HT-29 (cell line): ENCODE measurements around the gene CACNB4. TPM values are rescaled to one million over a fixed set of nuclear protein-coding genes. Genes with fewer than 3 reads are reported as not detected.

Experiments used
- DNase-seq: peaks from one replicate; pipeline ENCODE4 v3.0.0-alpha.2; 2015; ENCODE audit warnings: low spot score
- total RNA-seq: library from RNA; depleted of rRNA; stranded (reverse); fragments of >200 nt; shearing (Covaris generic); gene quantifications from 2 replicates; pipeline ENCODE4 v1.2.3, GENCODE V29; 2014

CACNB4 gene
- total RNA-seq, 1 experiment from 2014 or later, result 0.13 TPM

DNA sequence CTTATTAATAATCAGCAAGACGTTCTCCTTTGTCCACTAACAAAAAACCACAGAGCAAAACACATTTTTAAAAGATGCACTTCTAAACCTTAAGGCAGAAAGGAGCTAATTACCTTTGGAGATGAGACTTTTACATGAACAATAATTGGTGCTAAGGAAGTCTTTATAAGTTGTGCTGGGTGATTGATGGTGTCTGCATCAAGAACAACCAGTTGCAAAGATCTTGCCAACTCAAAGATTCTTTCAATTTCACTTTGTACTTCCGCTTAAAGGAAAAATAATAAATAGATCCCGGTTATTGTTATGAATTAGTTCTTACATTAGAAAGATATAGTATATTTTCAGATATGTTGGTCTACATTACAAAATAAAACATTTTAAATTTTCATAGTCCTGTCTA is 243.7 kb downstream of the CACNB4 start:
- DNase-seq, result no peak

DNA sequence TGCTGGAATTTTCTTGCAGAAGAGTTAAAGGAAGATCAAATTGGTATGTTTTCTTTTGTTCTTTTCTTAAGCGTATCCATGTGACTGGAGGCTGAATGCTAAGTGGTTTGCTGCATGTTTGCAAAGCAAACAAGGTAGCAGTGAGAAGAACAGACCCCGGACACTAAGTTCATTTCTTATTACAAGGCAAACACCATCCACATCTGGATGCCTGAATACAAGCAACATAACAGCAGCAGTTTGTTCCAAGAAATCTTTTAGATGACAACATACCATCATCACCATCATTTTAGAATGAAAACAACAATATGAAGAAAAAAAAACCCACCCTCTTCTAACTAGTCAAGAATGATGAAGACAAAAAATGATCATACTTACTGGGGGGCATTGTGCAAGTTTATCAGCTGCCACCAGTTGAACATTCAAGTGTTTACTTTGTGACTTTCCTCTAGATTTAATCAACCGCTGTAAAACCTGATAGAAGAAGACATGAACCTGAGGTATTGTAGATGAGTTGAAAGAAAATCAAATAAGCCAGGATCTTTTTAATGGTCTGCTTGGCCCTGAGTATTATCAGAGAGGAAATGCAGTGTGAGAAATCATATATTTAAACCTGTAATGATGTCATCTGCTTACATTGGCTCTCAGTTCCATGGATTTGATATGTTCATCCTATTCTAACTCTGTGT is 245.6 kb downstream of the CACNB4 start:
- no peak for DNase-seq

DNA sequence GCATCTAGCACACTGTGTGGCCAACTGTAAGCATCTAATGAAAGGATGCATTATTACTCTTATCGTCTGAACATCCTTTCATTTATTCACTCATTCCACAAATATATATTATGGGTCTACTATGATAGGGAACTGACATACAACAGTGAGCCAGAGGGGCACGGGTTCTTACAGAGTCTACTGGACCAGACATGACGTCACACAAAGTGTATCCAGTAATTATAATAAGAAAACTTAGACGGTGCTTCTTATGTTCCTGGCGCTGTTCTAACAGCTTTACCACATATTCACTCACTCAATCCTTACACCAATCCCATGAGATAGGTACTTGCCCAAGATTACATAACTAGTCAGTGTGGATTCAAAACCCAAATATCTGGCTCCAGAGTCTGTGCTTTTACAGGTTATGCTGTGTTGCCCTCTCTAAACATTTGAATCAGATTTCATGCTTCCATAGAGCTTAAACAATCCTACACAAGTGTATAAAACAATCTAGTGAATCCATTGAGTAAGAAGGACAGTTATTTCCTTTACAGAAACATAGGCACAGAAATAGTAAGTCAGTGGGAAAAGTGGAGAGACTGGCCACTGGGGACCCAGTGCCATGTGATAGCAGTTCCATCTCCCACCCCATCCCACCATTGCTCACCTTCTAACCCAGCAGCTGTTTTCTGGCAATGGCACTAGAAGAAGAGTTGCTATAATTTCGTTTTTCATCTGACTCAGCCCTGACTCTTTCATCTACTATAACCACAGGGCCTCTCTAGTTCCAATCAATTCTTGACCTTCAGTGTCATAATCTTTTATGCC is 246.4 kb downstream of the CACNB4 start:
- DNase-seq, result no peak

DNA sequence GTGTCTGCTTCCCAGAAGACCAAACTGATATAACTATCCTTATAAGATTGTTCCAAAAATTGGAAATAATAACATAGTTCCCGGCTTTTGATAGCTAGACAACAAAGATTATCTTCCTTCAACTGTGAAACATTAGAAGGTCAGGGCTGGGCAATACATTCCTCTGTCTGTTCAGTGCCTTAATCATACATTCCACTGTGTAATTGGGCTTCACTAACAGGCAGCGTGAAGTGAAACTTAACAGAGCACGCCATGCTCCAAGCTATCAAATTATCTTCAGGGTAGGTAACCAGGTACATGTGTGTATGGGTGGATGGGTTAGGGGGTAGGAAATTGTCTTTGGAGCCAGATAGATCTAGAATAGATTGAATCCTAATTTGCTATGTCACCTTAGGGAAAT is 247.1 kb downstream of the CACNB4 start:
- DNase-seq, result no peak

DNA sequence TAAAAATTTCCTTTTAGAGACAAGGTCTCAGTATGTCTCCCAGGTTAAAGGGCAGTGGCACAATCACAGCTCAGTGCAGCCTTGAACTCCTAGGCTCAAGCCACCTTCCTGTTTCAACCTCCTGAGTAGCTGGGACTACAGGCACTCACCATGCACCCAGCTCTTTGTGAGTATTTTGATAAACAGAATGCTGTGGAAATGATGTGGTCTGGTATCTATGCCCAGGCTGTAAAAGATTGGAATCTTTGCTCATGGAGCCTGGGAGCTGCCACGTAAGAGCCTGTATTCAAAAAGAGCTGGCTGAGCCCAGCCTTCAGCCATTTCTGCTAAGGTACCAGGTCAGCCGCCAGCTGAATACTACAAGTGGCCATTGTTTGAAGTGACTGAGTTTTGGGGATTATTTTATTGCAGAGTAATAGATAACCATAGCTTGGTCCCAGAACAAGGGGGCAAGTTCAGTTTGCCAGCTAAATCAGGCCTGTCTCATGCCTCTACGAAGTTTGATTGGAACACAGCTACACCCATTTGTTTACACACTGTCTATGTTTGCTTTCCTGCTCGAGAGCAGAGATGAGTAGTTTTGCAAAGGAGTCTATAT is 249.3 kb downstream of the CACNB4 start:
- peak; percentile 14 for DNase-seq

DNA sequence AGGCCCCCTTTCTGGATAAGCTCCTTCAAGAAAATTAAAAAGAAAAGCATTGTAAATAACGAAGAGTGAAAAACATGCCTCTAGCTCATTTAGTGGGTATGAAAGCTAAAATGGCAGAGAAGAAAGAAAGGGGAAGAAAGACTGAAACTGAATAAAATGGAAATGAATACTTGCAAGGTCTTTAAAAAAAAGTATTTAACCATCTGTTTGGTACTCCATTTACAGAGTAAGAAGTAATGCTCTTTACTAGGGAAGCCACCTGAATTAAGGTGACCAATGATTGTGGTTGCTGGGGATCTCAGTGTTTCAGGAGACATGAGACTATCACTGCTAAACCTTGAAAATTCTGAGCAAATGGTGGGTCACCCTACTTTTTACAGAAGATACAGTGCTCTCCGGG is 253.0 kb downstream of the CACNB4 start:
- DNase-seq, result no peak

DNA sequence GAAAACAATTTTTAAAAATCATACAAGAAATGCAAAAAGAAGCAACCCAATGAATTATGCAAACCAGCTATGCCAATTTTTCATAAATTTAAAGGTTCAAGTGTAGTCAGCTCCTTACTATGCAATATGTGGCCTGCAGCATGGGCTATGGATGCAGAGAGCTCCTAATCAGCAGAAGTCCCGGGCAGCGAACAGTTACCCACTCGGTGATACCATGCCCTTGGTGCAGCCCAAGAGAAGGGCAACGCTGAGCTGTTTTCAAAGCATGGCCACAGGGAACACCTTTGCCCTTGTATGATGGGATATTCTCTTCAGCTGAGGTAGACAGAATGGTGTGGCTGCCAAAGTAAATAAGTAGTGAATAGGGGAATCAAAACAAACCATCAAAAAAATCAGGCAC is 253.4 kb downstream of the CACNB4 start:
- no peak for DNase-seq

DNA sequence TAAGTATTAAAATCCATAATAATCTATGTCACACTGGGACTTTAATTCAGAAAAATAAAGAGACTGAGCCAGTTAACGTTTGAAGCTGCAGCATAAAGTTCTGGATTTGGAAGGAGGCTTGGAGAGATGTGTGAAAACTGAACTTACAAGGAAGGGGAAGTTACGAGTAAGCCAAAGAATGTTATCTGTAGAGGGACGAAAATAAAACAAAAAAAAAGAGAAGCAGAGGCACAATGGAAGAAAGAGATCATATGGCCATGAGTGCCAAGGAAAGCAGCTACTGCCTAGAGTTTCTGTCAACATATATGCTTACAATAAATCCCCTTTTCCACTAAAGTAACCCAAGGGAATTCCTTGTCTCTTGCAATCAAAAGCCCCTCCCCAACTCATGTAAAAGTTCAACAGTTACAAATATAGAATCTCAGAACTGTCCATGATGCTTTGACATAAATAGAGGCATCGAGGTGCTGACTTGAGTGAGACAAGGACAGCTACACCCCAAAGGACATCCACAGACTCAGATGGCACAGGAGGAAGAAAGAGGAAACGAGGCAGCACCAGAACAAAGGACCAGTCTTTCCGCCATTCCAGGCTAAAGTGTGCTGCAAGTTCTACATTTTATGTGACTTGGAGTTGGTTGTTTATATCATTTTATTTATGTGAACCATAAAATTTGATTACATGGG is 254.5 kb downstream of the CACNB4 start:
- no peak for DNase-seq

DNA sequence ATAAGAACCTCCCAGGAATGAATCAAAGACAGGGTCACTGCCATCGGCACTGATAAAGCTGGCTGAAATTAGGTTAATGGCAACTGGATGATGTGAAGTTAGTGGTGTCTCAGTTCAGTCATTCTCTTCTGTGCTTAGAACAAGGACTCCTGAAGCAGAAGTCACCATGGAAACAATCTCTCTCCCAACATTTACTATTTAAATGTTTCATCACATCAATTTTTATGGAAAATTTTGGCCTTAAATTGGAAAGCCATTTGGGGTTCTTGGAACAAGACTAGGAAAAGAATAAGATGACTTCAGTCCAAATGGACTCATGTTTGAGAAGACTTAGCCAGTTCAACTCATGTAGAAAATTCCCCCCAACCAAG is 255.2 kb downstream of the CACNB4 start:
- no peak for DNase-seq

DNA sequence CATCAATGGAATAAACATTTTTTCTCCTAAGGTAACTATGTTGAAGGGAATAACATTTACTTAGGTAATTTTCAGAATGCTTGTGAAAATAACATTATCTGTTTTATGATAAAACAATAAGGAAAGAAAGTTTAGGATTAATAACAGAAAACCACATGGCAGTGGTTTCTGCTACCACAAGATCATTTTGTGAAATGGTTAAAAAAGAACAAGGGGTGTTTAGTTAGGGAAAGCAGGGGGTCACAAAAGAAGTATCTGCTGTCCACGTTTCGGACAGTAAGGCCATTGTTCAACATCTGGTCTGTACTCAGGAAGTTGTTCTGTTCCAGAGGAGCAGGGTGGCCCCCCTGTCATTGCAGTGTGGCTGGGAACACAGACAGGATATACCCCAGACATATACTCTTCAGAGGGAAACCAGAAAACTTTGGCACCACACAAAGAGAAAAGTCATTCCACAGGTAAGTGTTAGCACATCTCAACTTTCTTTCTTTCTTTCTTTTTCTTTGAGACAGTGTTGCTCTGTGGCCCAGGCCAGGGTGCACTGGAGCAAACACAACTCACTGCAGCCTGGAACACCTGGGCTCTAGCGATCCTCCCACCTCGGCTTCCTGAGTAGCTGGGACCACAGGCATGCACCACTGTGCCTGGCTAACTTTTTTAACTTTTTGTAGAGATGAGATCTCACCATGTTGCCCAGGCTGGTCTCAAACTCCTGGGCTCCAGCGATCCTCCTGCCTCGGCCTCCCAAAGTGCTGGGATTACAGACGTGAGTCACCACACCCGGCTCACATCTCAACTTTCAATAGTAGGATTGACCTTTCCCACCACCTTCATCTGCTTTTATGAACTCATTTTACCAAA is 255.8 kb downstream of the CACNB4 start:
- DNase-seq, result no peak

DNA sequence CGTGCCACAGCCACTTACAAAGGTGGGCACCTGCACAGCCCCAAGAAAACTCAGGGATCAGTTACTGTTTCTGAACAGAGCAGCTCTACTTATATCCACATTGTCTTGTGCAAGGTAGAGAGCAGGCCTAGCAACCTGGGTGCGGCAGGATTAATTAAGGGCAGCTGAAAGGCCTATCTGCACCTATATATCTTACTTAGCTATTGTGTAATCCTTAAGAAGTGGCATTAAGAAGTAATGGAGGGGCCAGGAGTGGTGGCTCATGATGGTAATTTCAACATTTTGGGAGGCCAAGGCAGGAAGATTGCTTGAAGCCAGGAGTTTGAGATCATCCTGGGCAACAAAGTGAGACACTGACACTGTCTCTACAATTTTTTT is 257.8 kb downstream of the CACNB4 start:
- no peak for DNase-seq

DNA sequence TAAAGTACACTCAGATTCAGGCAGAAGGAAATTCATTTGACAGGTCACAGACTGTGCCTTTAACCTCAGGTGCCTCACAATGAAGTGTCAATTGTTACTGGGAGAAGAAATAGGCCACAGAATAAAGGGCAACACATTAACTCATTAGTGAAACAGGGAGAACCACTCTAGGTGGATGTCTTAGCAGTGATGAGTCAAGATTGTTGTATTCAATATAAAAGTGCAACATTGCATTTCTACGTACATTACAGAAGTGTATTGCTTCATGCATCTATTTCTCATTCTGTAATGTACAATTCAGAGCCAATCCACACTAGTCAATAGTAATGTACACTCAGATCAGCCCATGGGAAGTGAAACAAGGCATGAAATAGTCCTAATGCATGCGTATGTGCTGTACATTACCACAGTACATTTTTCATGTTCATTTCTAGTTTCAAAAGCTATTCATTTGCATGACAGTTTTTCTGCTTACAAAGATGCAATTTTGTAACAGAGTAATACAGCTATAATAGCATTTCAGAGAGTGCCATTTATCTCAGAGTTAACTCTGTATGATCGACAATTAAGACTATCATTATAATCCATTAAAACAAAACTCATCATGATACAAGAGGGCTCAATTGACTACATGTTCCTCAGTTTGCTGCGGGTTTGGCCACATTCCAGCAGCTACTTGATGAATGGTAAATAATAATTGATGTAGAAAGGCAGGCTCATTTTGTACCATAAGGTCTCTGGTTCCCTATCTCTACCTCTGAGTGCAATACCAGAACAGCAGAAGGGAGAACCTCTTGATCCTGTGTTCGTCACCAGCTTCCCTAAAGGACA is 258.4 kb downstream of the CACNB4 start:
- no peak for DNase-seq

DNA sequence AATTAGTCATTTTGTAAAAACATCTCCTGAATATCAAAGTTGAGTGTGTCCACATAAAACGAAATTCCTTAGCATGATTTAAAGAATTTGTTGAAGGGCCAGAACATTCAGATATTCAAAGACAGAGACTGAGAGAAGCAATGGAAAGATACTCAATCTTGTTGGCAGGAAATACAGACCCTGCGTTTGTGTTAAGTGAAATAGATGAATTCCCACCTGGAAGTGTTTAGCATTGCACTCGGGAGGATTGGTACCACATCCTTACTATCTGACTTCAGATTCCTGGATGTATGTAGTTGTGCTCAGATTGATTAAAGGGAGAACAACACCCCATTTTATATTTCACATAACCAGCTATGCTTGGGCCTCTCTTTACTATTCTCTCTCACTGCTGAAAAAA is 260.9 kb downstream of the CACNB4 start:
- no peak for DNase-seq

DNA sequence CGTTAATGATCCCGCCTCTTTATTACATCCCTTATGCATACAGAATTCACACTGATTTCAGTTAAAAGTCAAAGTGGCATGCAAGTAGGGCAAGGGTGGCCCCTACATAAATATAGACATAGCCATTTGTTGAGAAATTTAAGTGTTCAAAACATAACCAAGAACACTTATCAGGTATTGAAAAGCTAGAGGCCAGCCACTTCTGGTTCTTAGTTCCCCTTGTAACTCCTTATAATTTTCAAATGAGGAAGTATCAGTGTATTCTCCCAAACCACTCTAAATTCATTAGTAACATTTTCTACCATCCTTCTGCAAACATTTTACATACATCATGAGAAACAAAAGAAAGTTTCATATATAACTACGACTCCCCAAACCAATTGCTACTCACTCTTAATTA is 264.9 kb downstream of the CACNB4 start:
- no peak for DNase-seq

DNA sequence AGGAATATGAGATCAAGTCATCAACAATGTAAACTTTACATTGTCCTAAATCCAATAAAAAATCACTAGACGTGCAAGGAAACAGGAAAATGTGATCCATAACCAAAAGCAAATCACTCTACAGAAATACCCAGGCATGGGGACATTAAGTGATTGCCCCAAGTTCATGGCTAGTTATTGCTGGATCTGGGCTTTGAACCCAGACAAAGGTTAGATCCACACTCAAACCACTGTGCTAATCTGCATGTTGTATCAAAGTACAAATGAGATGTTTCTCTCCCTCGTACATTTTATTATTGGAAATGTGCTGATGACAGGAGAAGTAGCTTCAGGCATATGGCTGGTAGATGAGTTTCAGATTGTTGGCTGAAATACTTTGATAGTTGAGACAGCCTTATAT is 267.9 kb downstream of the CACNB4 start:
- DNase-seq, result no peak

DNA sequence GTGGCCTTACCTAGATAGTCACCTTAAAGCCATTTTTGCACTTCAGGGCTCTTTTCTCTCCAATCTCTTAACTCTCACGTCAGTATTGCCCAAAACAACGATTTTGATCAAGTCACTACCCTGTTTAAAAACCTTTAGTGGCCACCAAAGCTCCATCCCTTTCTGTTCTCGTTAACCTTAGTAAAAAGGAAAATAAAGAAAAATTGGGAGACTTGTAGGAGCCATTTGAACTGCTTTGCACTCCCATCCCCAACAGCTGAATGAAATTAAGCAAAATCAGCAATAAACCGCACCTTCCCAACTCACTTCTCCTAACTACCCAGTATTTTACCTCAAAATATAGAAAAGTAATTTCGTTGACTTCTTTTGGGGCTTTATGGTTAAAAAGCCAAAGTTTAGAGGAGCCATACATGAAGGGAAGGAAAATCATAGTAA is 269.9 kb downstream of the CACNB4 start:
- DNase-seq, result no peak

DNA sequence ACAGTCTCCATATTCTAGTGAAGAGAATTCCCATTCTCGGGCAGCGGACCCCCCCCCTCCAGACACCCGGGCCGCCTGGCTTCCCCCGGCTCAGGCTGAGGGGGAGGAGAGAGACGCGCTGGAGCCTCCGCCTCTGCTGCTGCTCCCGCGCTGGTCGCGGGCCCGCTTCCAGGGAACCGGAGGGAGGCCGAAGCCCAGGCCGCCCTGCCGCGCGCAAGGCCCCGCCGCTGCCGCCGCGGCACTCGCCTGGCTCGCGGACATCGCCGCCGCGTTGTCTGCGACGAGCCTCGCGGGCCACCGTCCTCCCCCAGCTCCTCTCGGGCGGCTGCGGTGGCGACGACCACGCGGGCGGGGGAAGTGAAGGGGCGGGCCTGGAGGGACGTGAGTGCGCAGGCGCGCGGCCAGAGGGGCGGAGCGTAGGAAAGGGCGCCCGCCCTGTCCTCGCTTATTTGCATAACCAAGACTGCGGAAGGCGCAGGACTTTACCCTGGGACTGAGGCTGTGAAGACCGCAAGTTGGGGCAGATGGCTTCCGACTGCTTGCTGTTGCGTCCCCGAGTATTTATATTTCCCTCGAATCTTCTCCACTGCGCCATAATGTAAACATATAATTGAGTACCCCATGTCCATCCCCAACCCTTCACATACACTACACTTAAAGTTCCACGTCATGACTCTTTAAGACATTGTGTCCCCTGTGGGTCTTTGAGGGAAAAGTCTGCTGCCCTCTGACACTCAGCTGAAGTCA is 270.5 kb downstream of the CACNB4 start, which contains the start of gene ARL5A:
Gene ARL5A (minus strand): TSS at position 279 of the 747 bp plus-strand sequence. CDS start 245 bp downstream, at position 34.
- peak; percentile 93 for DNase-seq

DNA sequence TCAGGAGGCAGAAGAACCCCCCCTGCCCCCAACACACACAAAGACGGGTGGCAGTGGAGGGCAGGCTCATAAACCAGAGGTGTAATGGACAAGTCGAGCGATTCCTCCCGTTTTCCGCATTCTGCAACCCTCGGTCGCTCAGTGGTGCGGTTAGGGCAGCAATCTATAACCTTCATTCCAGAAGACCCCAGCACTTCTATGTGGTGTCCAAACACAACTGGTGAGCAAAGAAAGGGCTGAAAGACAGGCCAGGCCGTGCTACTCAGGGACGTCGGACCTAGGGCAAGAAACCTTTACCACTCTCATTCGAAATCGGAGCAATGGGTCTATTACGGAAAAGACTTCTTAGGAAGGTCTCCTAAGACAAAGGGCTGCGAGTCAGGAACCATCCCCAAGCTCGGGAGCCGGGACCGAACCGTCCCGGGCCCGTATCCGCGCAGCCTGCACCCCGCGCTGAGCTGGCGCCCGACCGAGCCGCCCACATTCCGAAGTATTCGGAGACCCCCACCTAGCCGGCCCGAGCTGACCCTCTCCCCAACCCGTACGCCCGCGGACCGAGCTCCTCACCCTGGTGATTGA is 271.2 kb downstream of the CACNB4 start:
- DNase-seq, result peak; percentile 30

DNA sequence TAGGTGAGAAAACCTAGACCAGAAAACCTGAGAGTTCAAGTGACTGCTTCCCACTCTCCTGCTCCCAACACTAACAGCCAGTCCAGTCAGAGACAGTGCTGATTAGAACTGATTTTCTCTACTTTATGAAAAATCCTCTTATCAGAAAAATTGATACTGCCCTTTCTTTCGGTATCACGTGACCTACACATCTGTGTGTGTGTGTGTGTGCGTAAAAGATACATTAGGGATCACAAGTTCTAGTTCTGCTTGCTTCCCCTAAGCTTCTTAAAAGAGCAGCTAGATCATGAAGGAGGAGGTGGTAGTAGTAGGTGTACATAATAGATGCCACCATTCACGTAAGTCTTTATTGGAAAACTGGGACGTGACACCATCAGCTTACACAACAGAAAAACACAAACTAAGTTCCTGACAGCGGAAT is 272.1 kb downstream of the CACNB4 start:
- peak; percentile 10 for DNase-seq
